HG03520 (cell line): Measurements from ENCODE around the gene AGAP3.
"Not testable (repeated sequence)": the region's sequence is repeated elsewhere in the genome, so short reads cannot be mapped to it uniquely, and the experiment has no call there.

Experiments used
- ATAC-seq: cut with Tn5 transposase; IDR thresholded peaks from one replicate; pipeline ENCODE4 v1.9.1; 2021; ENCODE audit warnings: mild to moderate bottlenecking, moderate library complexity; ENCODE audit not compliant: unreplicated experiment

AGAP3 gene

DNA sequence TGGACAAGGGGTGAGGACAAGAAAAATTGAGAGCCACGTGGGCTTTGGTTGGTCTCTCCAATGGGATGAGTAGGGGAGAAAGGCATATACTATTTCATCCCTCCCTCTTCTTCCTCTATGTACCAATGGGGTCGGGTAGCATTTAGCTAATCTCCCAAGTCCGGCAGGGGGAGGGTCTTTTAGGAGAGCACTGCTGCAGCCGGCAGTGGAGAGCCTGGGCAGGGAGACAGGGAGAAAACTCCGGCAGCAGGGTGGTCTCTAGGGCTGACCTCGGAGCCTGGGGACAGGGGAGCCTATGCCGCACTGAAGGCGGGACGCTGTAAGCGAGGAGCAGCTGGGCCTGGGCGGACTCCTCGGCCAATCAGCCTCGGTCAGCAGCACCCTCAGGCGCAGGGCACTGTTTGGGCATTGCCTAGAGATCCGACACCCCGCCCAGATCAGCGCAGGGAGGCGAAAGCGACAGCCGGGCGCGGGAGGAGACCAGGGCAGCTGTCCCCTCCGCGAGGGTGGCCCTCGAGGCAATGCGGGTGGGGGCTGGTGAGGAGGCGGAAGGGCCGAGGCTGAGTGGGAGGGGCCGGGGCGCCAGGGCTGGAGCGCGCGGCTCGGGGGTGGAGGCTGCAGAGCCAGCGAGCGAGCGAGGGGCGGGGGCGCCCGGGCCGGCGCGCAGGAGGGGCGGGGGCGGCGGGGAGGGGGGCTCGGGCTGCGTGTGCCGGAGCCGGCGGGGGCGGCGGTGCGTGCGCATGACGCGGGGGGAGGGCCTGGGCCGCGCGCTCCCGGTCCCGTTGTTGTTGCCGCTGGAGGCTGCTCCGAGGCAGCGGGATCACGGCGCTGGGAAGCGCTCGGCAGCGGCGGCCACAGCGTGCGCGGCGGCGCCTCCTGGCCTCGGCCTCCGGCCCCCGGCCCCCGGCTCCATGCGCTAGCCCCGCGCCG, at the start of gene AGAP3:
AGAP3 (plus strand) TSS at position 785 of the 930 bp plus-strand sequence. CDS start 267 bp downstream, outside the sequence.
- ATAC-seq, result peak; percentile 36

- no peak for ATAC-seq
These were observed 47.1 kb upstream of the AGAP3 start for GRCh38 chr7:151038951-151039849.

- ATAC-seq, result no peak
These were observed 46.3 kb upstream of the AGAP3 start for GRCh38 chr7:151039850-151040548.

DNA sequence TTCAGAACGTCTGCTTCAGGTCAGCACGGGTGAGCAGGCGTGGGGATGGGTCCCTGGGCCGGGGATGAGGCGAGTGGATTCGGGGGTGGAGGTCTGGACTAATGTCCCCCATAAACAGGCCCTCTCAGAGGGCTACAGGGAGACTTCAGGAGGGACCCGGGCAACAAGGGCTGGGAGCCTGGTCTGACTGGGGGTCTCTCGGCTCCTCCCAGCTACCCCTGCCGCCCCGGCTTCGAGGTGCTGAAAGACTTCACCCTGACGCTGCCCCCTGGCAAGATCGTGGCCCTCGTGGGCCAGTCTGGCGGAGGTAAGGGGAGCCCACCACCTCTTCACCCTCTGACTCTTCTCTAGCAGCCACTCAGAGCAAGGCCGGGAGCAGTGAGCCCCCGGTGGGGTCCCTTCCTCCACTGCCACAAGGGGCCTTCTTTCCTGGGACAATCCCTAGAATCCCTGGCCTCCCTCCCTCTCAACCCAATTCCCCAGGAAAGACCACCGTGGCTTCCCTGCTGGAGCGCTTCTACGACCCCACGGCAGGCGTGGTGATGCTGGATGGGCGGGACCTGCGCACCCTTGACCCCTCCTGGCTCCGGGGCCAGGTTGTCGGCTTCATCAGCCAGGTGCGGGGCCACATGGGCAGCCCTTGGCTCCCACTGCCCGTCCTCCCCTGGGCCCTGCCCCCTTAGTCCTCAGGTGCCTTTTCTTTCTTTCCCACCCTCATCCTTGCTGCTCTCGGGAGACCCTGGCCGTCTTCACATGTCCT, 45.5 kb upstream of the AGAP3 start:
- no peak for ATAC-seq

- ATAC-seq, result not testable (repeated sequence)
These were observed 42.8 kb upstream of the AGAP3 start for GRCh38 chr7:151043449-151043848.

GRCh38 chr7:151043959-151044358, 42.3 kb upstream of the AGAP3 start:
- no peak for ATAC-seq

- no peak for ATAC-seq
These were observed 41.0 kb upstream of the AGAP3 start for GRCh38 chr7:151045262-151045661.

- no peak for ATAC-seq
These were observed 40.3 kb upstream of the AGAP3 start for GRCh38 chr7:151045967-151046366.

DNA sequence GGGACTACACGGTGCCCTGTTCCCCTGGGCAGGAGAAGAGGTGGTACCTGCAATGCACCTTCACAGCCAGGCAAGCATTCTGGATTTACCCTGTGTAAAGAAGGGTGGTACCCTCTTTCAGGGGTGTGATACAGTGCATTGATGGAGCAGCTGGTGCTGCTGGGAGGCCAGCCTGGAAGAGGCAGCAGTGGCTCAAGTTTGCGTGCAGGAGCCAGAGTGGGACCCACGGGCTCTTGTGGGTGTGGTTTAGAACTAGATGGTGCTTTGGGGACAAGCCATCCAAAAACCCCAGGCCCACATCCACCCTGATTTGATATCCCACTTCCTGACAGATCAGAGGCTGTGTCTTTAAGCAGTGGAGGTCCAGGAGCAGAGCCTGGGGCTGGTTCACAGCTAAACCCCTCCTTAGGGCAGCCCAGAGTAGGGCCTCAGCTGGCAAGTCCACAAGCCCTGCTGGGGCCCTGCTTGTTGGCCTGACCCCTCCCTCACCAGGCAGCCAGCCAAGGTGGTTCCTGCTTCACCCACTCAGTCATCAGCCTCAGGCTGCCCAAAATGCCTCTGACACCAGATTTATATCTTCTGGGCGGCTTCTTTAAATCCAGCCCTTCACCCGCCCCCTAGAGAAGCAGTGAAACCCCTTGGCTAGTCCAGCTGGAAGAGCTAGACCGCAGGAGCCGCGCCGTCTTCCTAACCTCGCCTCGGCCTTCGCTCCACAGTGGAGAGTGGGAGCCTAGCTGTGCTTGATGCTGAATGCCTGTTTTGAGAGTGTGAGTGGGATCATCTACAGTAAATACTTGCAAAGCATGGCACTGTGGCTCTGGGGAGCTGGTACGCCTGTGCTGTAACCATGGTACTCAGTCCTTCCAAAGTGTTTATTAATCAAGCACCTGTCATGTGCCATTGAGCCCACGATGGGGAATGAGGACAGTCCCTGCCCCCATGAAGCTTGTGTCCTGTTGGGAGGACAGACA, 39.4 kb upstream of the AGAP3 start:
- no peak for ATAC-seq

DNA sequence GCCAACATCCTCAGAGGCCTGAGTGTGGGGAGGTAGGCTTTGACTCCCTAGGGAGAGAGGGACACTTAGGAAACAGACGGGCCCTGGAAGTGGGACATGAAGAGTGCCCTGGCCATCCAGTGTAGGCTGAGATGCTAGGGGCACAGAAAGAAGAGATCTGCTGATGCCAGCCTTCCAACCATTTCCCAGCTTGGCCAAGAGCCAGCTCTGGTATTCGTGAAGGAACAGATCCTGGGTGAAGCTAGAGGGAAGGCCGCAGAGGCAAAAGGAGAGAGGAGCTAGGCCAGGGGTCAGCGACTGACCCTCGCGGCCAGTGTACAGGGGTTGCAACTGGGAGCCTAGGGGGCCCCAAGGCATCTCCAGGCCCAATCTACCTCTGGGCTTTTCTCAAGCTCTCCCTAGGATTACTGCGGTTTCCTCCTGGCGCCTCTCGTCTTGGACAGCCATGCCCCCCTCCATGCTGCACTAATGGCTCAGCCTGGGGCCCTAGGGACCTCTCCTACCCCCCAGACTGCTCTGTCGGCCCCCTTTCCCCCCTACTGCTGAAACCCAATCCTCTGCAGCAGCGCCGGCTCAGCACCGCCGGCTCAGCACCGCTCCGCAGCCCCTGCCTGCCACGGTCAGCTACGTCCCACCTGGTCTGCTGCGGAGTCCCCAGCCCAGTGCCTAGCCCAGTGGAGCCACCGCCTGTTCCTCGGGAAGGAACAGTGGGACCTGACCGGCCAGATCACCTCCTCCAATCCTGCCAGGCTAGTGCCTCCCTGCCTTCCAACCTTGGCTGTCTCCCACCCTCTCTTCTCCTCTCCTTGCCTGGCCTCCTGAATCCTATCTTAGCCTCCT, 38.1 kb upstream of the AGAP3 start, which contains the start of gene ASIC3:
ASIC3 (plus strand) TSS at position 556 of the 840 bp plus-strand sequence. CDS start 355 bp downstream, outside the sequence.
- ATAC-seq, result no peak

DNA sequence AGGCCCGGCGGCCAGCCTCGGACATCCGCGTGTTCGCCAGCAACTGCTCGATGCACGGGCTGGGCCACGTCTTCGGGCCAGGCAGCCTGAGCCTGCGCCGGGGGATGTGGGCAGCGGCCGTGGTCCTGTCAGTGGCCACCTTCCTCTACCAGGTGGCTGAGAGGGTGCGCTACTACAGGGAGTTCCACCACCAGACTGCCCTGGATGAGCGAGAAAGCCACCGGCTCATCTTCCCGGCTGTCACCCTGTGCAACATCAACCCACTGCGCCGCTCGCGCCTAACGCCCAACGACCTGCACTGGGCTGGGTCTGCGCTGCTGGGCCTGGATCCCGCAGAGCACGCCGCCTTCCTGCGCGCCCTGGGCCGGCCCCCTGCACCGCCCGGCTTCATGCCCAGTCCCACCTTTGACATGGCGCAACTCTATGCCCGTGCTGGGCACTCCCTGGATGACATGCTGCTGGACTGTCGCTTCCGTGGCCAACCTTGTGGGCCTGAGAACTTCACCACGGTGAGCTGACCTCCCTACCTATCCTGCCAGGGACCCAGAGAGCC, 37.3 kb upstream of the AGAP3 start:
- no peak for ATAC-seq

GRCh38 chr7:151051108-151051507, 35.2 kb upstream of the AGAP3 start:
- no peak for ATAC-seq

DNA sequence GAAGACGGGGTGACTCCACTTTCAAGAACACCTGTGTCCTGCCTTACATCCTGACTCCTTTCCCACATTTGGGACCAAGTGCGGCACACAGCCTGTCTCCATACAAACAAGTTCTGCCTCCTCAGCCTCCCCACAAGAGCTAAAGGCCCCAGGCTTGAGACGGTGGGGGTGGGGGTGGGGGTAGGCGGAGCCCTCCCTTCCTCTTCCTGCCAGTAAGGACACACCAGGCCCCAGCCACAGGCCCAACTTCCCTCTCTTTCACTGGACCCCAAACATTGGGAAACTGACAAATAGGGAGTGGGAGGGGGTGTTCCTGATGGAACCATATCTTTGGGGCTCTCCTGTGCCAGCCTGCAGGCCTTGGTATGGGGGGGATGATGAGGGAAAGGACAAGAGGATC, 33.2 kb upstream of the AGAP3 start:
- ATAC-seq, result no peak

DNA sequence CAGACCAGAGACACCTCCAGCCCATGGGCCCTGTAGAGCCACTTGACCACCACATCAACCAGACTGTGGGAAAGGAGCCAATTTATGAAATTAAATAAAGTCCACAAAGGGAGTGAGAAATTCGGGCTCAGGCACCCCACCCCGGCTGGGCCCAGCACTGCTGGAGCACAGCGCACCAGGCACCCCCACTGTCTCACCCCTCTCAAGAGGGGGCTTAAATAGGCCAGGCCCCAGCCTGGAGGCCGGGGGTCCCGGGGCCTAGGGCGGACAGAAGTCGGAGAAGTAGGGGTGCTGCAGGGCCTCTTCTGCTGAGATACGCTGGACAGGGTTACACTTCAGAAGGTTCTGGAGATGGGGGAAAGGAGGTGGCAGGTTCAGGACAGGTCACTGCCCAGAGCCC, 32.5 kb upstream of the AGAP3 start:
- ATAC-seq, result no peak

- no peak for ATAC-seq
These were observed 30.0 kb upstream of the AGAP3 start for GRCh38 chr7:151056283-151056665.

GRCh38 chr7:151056666-151057505, 29.4 kb upstream of the AGAP3 start:
- no peak for ATAC-seq

DNA sequence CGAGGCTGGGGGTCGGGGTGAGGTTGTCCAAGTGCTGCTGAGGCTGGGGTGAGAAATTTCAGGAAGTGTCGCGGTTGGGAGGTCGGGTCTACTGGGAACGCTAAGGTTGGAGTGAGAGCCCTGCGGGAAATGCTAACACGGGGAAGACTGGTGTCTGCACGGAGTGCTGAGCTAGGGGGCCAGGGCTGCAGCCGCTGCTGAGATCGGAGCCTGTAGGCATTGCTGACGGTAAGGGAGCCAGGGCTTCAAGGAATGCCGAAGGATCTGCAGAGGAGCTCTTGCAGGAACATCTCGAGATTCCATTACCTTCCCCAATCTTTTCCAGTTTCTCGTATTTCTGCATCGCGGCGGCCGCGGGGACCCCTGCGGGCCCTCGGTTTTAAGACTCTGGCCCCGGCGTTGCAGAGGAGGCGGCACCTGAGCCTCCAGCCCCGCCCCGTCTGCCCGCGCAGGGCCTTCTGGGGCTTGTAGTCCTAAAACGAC, 28.7 kb upstream of the AGAP3 start, which contains the start of gene CDK5:
CDK5 (minus strand) TSS at position 392 of the 483 bp plus-strand sequence; CDS start at position 343, 49 bp downstream.
- peak; percentile 12 for ATAC-seq
